B cell (primary cell): Measurements from ENCODE around the gene NACAD. TPM values are rescaled to one million over a fixed set of nuclear protein-coding genes. Genes with fewer than 3 reads are reported as not detected.

ENCODE experiments used
- ATAC-seq: fragments of 200-7000 bp; cut with Tn5 transposase; one replicate; pipeline ENCODE4 v1.10.0; 2021; ENCODE audit warnings: low read depth, mild to moderate bottlenecking, moderate number of reproducible peaks, moderate library complexity
- CTCF ChIA-PET: fragments of 350-600 bp; sonication (Branson Sonifier 250); formaldehyde crosslinking; loops from one replicate; lab custom pipeline; 2021; ENCODE audit warnings: antibody characterized with exemption, inconsistent platforms; lab: Charles Lee
- POLR2A ChIA-PET: fragments of 350-600 bp; sonication (Branson Sonifier 250); formaldehyde crosslinking; loops from one replicate; lab custom pipeline; 2021; ENCODE audit warnings: antibody characterized with exemption; lab: Charles Lee
- DNase-seq: peaks from one replicate; pipeline ENCODE4 v3.0.0; 2013
- H2AFZ ChIP-seq: 2 replicates; pipeline ENCODE4 v1.6.1; 2012; ENCODE audit warnings: mild to moderate bottlenecking, low read depth, low read length; ENCODE audit not compliant: insufficient read depth, poor library complexity, severe bottlenecking
- H3K27ac ChIP-seq, 2 donors: 1 replicate in 1 of 2; 2 replicates in 1 of 2; pipeline ENCODE4 v1.5.1; 2012 to 2013; ENCODE audit warnings: low read length in 2 of 2, mild to moderate bottlenecking in 2 of 2, moderate library complexity in 1 of 2
- H3K27me3 ChIP-seq, 4 experiments: fragments of 200-600 bp in 1 of 4; sonication (generic) in 1 of 4; replicated peaks in 1 of 4; 1 replicate in 2 of 4; 2 replicates in 2 of 4; pipeline versions ENCODE4 v1.6.1 to v1.7.0; 2013 to 2016; ENCODE audit warnings: low read length in 3 of 4, mild to moderate bottlenecking in 2 of 4, mixed read lengths in 1 of 4, moderate library complexity in 1 of 4; ENCODE audit not compliant: insufficient read depth in 4 of 4, control insufficient read depth in 3 of 4; ENCODE audit errors: control extremely low read depth in 1 of 4
- H3K36me3 ChIP-seq, 2 experiments: replicated peaks in 1 of 2; 1 replicate in 1 of 2; 2 replicates in 1 of 2; pipeline versions ENCODE4 v1.6.1 to v1.7.1; 2013; ENCODE audit warnings: low read length in 1 of 2; ENCODE audit not compliant: insufficient read depth in 2 of 2, control insufficient read depth in 1 of 2; ENCODE audit errors: control extremely low read depth in 1 of 2, extremely low read depth in 1 of 2
- H3K4me1 ChIP-seq, 2 donors: fragments of 200-600 bp in 1 of 2; sonication (generic) in 1 of 2; 1 replicate in 1 of 2; 2 replicates in 1 of 2; pipeline versions ENCODE4 v1.5.1 to v1.6.1; 2013 to 2017; ENCODE audit warnings: low read length in 2 of 2; ENCODE audit not compliant: control insufficient read depth in 2 of 2, insufficient read depth in 2 of 2
- H3K4me2 ChIP-seq: replicated peaks from 2 replicates; pipeline ENCODE3; 2012; ENCODE audit warnings: mild to moderate bottlenecking, low read depth, low read length; ENCODE audit not compliant: poor library complexity, severe bottlenecking
- H3K4me3 ChIP-seq, 5 experiments: fragments of 200-600 bp in 1 of 5; sonication (generic) in 1 of 5; 1 replicate in 3 of 5; 2 replicates in 2 of 5; pipeline versions ENCODE4 v1.5.1 to v1.7.0; 2011 to 2016; ENCODE audit warnings: low read length in 4 of 5, mild to moderate bottlenecking in 4 of 5, low read depth in 2 of 5, control low read depth in 1 of 5, moderate library complexity in 1 of 5; ENCODE audit not compliant: insufficient read depth in 1 of 5; ENCODE audit errors: control extremely low read depth in 1 of 5, extremely low read depth in 1 of 5
- H3K79me2 ChIP-seq: fragments of 200-600 bp; sonication (generic); one replicate; pipeline ENCODE4 v1.6.0; 2016; ENCODE audit warnings: low read length; ENCODE audit not compliant: control insufficient read depth, insufficient read depth
- H3K9ac ChIP-seq: fragments of 200-600 bp; sonication (generic); 2 replicates; pipeline ENCODE4 v1.6.1; 2017; ENCODE audit warnings: mild to moderate bottlenecking, low read length, moderate library complexity
- H3K9me3 ChIP-seq, 3 donors: one replicate each; pipeline versions ENCODE4 v1.6.1 to v1.7.1; 2013; ENCODE audit warnings: low read length in 2 of 3; ENCODE audit not compliant: control insufficient read depth in 2 of 3, insufficient read depth in 1 of 3; ENCODE audit errors: control extremely low read depth in 1 of 3
- H4K20me1 ChIP-seq: 2 replicates; pipeline ENCODE4 v1.6.0; 2012; ENCODE audit warnings: mild to moderate bottlenecking, low read length; ENCODE audit not compliant: insufficient read depth, control insufficient read depth, poor library complexity, severe bottlenecking
- H3K27ac Mint-ChIP-seq: one replicate; pipeline ENCODE4 v1.8.0; 2021; ENCODE audit warnings: mixed read lengths
- H3K27me3 Mint-ChIP-seq: one replicate; pipeline ENCODE4 v1.8.0; 2021; ENCODE audit warnings: mixed read lengths
- H3K4me1 Mint-ChIP-seq: one replicate; pipeline ENCODE4 v1.8.0; 2021; ENCODE audit warnings: mixed read lengths
- H3K4me3 Mint-ChIP-seq: one replicate; pipeline ENCODE4 v1.8.0; 2021; ENCODE audit warnings: mixed read lengths
- H3K9me3 Mint-ChIP-seq: one replicate; pipeline ENCODE4 v1.8.0; 2022; ENCODE audit warnings: mixed read lengths; ENCODE audit not compliant: insufficient read depth
- EZH2 ChIP-seq: IDR thresholded peaks from 2 replicates; pipeline ENCODE4 v1.6.1; 2012; ENCODE audit warnings: borderline replicate concordance, low read depth, mild to moderate bottlenecking, moderate library complexity, low read length; ENCODE audit not compliant: insufficient read depth, poor library complexity, severe bottlenecking
- WGBS: methylation state at CpG from one replicate; pipeline ENCODE4 v1.1.5; 2013; ENCODE audit warnings: missing lambda C conversion rate; ENCODE audit not compliant: insufficient coverage; 5-methylcytosine and 5-hydroxymethylcytosine counted together
- intact Hi-C: fragments of 100-400 bp; cut with micrococcal nuclease; formaldehyde crosslinking; loops from one replicate; pipeline ENCODE4 v1.10.0; 2022
- polyA plus RNA-seq: library from polyadenylated mRNA; depleted of rRNA; stranded (reverse); fragments of >200 nt; gene quantifications from 2 replicates; pipeline ENCODE4 v1.2.3, GENCODE V29; 2012
- total RNA-seq, 2 donors: library from RNA; stranded (reverse); fragments of 120-200 nt in 1 of 2; gene quantifications; 1 replicate in 1 of 2; 2 replicates in 1 of 2; pipeline versions ENCODE4 v1.2.3 to v1.2.4, GENCODE V29; 2013 to 2022
- TF ChIP-seq, protein P1 (sequence below): fragments of 200-600 bp; IDR thresholded peaks from one replicate; pipeline ENCODE4 v1.8.0; 2022; ENCODE audit warnings: antibody characterized with exemption, mild to moderate bottlenecking

Gene NACAD
- total and polyA plus RNA-seq, 2 donors (not counting 1 experiment from before 2014, with no cell fraction given): 0.04 to 0.49 TPM

DNA sequence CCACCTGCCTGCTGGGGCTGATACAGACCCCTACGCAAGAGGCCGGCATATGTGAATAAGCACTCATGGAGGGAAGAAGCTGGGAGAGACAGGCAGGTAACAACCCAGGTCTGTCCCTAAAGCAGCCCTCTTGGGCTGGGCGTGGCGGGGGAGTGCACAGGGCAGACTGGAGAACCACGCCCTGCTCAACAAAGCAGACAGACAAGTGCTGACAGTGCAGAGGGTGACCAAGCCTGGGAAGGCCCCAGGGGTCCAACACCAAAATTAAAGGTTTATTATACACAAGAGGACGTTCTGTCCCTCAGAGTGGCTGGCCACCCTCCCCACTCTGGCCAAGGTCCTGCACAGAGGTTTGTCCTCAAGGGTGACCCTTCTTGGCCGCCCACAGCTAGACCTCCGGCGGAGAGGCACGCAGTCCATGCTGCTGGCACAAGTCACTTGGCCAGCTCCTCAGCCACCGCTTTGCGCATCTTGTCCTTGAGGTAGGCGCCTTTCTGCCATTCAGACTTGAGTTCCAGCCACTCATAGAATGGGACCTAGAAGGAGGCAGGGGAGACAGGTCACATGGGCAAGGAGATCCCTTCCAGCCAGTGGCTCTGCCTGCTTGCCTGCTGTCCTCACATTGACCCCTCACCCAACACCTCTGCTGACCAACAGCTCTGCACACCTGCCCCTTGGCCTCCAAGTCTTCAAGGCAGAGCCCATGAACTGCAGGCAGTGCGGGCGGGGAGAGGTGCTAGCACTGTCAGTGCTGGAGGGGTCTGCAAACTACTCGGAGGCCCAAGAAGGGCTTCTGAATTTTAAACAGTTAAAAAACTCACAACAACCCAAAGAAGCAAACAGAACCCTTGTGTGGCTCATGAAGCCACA lies 11.4 kb upstream of the NACAD start:
- Histone ChIP-seq H4K20me1 (peaks cover 45% of the 10 kb centered on the region), H3K4me1 (no peaks in the 10 kb centered on the region), H3K36me3 (peaks cover 0 to 60% of the 10 kb centered on the region in 2 experiments), H3K4me2 (no peak overlapping the region), H3K9ac (no peak overlapping the region), H3K9me3 (no peaks in the 10 kb centered on the region), H3K27me3 (no peaks in the 10 kb centered on the region), H3K79me2 (peaks cover 20% of the 10 kb centered on the region), H3K27ac (no peak overlapping the region), H3K4me3 (no peak overlapping the region), H2AFZ (no peak overlapping the region)
- no peak for DNase-seq
- ChIA-PET CTCF (no interaction called here), POLR2A (no interaction called here)
- Mint-ChIP-seq H3K4me1 (no peaks in the 10 kb centered on the region), H3K27me3 (no peaks in the 10 kb centered on the region), H3K27ac (no peak overlapping the region), H3K9me3 (no peaks in the 10 kb centered on the region), H3K4me3 (no peak overlapping the region)
- WGBS: 99% methylated on average over 16 of the region's 16 CpGs
- no peak for ATAC-seq
- intact Hi-C loops: no loop called here
- TF ChIP-seq, protein P1, sequence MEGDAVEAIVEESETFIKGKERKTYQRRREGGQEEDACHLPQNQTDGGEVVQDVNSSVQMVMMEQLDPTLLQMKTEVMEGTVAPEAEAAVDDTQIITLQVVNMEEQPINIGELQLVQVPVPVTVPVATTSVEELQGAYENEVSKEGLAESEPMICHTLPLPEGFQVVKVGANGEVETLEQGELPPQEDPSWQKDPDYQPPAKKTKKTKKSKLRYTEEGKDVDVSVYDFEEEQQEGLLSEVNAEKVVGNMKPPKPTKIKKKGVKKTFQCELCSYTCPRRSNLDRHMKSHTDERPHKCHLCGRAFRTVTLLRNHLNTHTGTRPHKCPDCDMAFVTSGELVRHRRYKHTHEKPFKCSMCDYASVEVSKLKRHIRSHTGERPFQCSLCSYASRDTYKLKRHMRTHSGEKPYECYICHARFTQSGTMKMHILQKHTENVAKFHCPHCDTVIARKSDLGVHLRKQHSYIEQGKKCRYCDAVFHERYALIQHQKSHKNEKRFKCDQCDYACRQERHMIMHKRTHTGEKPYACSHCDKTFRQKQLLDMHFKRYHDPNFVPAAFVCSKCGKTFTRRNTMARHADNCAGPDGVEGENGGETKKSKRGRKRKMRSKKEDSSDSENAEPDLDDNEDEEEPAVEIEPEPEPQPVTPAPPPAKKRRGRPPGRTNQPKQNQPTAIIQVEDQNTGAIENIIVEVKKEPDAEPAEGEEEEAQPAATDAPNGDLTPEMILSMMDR: no peak
- TF ChIP-seq EZH2: no peak
